ENCODE data around the gene MRPS27. TPM values are rescaled to one million over a fixed set of nuclear protein-coding genes. Genes with fewer than 3 reads are reported as not detected.

MRPS27 gene
- total and polyA plus RNA-seq, 2 experiments from 2014 or later, result 36.4 to 58.5 TPM

GRCh38 chr5:72255237-72255636 is 64.8 kb downstream of the MRPS27 start:
- 95 to 96% methylated on average over 3 of the region's 3 CpGs for WGBS, 2 experiments (ENCODE audit: low coverage in 1 of 2, low lambda C conversion rate in 2 of 2, missing lambda C conversion rate in 2 of 2)
- Histone ChIP-seq H4K20me1 (ENCODE audit: insufficient read depth) (no peaks in the 10 kb centered on the region), H3K9me2 (ENCODE audit: insufficient read depth) (no peaks in the 10 kb centered on the region), H2AFZ (no peak overlapping the region), H3K36me3 (ENCODE audit: low read depth) (no peaks in the 10 kb centered on the region), H3K79me2 (ENCODE audit: insufficient read depth) (peaks cover 14% of the 10 kb centered on the region; the same call in 1 of the 2 replicates), H3F3A (ENCODE audit: insufficient read depth) (peaks cover 20% of the 10 kb centered on the region; the same call in 1 of the 2 replicates), H3K9me3 (ENCODE audit: low read depth) (no peaks in the 10 kb centered on the region), H3K4me3 (no peak overlapping the region), H3K27ac (no peak overlapping the region), H3K4me1 (ENCODE audit: insufficient read depth) (peaks cover 31% of the 10 kb centered on the region), H3K9ac (no peak overlapping the region), H3K27me3 (replicated peaks; ENCODE audit: insufficient read depth) (no peaks in the 10 kb centered on the region), H3K4me2 (ENCODE audit: unreplicated experiment) (no peak overlapping the region)
- no peak for DNase-seq
- in situ Hi-C loops (cut with MboI), result no loop called here
- TF ChIP-seq EZH2 (IDR thresholded peaks at IDR 0.05; ENCODE audit: insufficient read depth, poor library complexity, severe bottlenecking) (no peak), EZH2phosphoT487 (IDR thresholded peaks at IDR 0.05; ENCODE audit: insufficient read depth, low read depth) (no peak)

GRCh38 chr5:72252574-72253155 is 67.4 kb downstream of the MRPS27 start:
- H2AFZ ChIP-seq, result 0 out of 2 replicates have a peak overlapping the region, but pooled peaks have one; percentile 9
- H3K36me3 ChIP-seq (ENCODE audit: low read depth), result no peaks in the 10 kb centered on the region
- H3K9me2 ChIP-seq (ENCODE audit: insufficient read depth), result no peaks in the 10 kb centered on the region
- peak overlapping the region; percentile 25; the same call in 1 of the 2 replicates for H3K9ac ChIP-seq
- TF ChIP-seq EZH2phosphoT487 (IDR thresholded peaks at IDR 0.05; ENCODE audit: insufficient read depth, low read depth), result no peak
- TF ChIP-seq EZH2 (IDR thresholded peaks at IDR 0.05; ENCODE audit: insufficient read depth, poor library complexity, severe bottlenecking), result no peak
- in situ Hi-C loops (cut with MboI), result no loop called here
- no peaks in the 10 kb centered on the region for H3K27me3 ChIP-seq (replicated peaks; ENCODE audit: insufficient read depth)
- H3K4me2 ChIP-seq (ENCODE audit: unreplicated experiment), result peak overlapping the region; percentile 58
- H4K20me1 ChIP-seq (ENCODE audit: insufficient read depth), result no peaks in the 10 kb centered on the region
- H3F3A ChIP-seq (ENCODE audit: insufficient read depth), result peaks cover 34% of the 10 kb centered on the region
- DNase-seq, result peak; percentile 45
- WGBS, 2 experiments (ENCODE audit: low coverage in 1 of 2, low lambda C conversion rate in 2 of 2, missing lambda C conversion rate in 2 of 2), result 44 to 46% methylated on average over 5 of the region's 5 CpGs
- no peaks in the 10 kb centered on the region for H3K9me3 ChIP-seq (ENCODE audit: low read depth)
- peak overlapping the region; percentile 30; the same call in 1 of the 2 replicates for H3K4me3 ChIP-seq
- H3K27ac ChIP-seq, result peak overlapping the region; percentile 32
- H3K4me1 ChIP-seq (ENCODE audit: insufficient read depth), result peaks cover 48% of the 10 kb centered on the region
- H3K79me2 ChIP-seq (ENCODE audit: insufficient read depth), result peaks cover 14% of the 10 kb centered on the region; the same call in 1 of the 2 replicates

- Histone ChIP-seq H3K79me2 (ENCODE audit: insufficient read depth) (peaks cover 15% of the 10 kb centered on the region; the same call in 1 of the 2 replicates), H3K27me3 (replicated peaks; ENCODE audit: insufficient read depth) (no peaks in the 10 kb centered on the region), H3K27ac (peak overlapping the region; percentile 32), H3K9me2 (ENCODE audit: insufficient read depth) (no peaks in the 10 kb centered on the region), H3K9me3 (ENCODE audit: low read depth) (no peaks in the 10 kb centered on the region), H3F3A (ENCODE audit: insufficient read depth) (peaks cover 37% of the 10 kb centered on the region), H3K36me3 (ENCODE audit: low read depth) (no peaks in the 10 kb centered on the region), H3K9ac (no peak overlapping the region; the same call in 1 of the 2 replicates), H3K4me2 (ENCODE audit: unreplicated experiment) (peak overlapping the region; percentile 58), H3K4me3 (no peak overlapping the region), H2AFZ (no peak overlapping the region), H4K20me1 (ENCODE audit: insufficient read depth) (no peaks in the 10 kb centered on the region), H3K4me1 (ENCODE audit: insufficient read depth) (peaks cover 54% of the 10 kb centered on the region)
- TF ChIP-seq EZH2phosphoT487 (IDR thresholded peaks at IDR 0.05; ENCODE audit: insufficient read depth, low read depth) (no peak), EZH2 (IDR thresholded peaks at IDR 0.05; ENCODE audit: insufficient read depth, poor library complexity, severe bottlenecking) (no peak)
- in situ Hi-C loops (cut with MboI), result no loop called here
- no peak for DNase-seq
Measured at GRCh38 chr5:72252008-72252407, 68.0 kb downstream of the MRPS27 start.

- no peak overlapping the region for H3K4me2 ChIP-seq (ENCODE audit: unreplicated experiment)
Measured at GRCh38 chr5:72251386-72251785, 68.7 kb downstream of the MRPS27 start.

More at GRCh38 chr5:72251386-72251785, 68.7 kb downstream of the MRPS27 start:
- Histone ChIP-seq H2AFZ (no peak overlapping the region), H3K27me3 (replicated peaks; ENCODE audit: insufficient read depth) (no peaks in the 10 kb centered on the region), H4K20me1 (ENCODE audit: insufficient read depth) (no peaks in the 10 kb centered on the region), H3K36me3 (ENCODE audit: low read depth) (no peaks in the 10 kb centered on the region), H3K4me3 (no peak overlapping the region), H3F3A (ENCODE audit: insufficient read depth) (peaks cover 35% of the 10 kb centered on the region), H3K9me3 (ENCODE audit: low read depth) (no peaks in the 10 kb centered on the region), H3K9ac (no peak overlapping the region), H3K79me2 (ENCODE audit: insufficient read depth) (peaks cover 18% of the 10 kb centered on the region; the same call in 1 of the 2 replicates), H3K27ac (no peak overlapping the region), H3K9me2 (ENCODE audit: insufficient read depth) (no peaks in the 10 kb centered on the region), H3K4me1 (ENCODE audit: insufficient read depth) (peaks cover 56% of the 10 kb centered on the region)
- no peak for TF ChIP-seq EZH2 (IDR thresholded peaks at IDR 0.05; ENCODE audit: insufficient read depth, poor library complexity, severe bottlenecking)
- TF ChIP-seq EZH2phosphoT487 (IDR thresholded peaks at IDR 0.05; ENCODE audit: insufficient read depth, low read depth), result no peak
- in situ Hi-C loops (cut with MboI), result no loop called here
- DNase-seq, result no peak
- WGBS, 2 experiments (ENCODE audit: low coverage in 1 of 2, low lambda C conversion rate in 2 of 2, missing lambda C conversion rate in 2 of 2), result 97 to 100% methylated on average over 1 of the region's 1 CpG

Measured in GM23248 (cell line).